ENCODE results near the gene STK11IP.

Gene STK11IP, protein sequence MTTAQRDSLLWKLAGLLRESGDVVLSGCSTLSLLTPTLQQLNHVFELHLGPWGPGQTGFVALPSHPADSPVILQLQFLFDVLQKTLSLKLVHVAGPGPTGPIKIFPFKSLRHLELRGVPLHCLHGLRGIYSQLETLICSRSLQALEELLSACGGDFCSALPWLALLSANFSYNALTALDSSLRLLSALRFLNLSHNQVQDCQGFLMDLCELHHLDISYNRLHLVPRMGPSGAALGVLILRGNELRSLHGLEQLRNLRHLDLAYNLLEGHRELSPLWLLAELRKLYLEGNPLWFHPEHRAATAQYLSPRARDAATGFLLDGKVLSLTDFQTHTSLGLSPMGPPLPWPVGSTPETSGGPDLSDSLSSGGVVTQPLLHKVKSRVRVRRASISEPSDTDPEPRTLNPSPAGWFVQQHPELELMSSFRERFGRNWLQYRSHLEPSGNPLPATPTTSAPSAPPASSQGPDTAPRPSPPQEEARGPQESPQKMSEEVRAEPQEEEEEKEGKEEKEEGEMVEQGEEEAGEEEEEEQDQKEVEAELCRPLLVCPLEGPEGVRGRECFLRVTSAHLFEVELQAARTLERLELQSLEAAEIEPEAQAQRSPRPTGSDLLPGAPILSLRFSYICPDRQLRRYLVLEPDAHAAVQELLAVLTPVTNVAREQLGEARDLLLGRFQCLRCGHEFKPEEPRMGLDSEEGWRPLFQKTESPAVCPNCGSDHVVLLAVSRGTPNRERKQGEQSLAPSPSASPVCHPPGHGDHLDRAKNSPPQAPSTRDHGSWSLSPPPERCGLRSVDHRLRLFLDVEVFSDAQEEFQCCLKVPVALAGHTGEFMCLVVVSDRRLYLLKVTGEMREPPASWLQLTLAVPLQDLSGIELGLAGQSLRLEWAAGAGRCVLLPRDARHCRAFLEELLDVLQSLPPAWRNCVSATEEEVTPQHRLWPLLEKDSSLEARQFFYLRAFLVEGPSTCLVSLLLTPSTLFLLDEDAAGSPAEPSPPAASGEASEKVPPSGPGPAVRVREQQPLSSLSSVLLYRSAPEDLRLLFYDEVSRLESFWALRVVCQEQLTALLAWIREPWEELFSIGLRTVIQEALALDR
- long read RNA-seq, donor 1, partial matches to known transcripts: 0 of 3 reads
- long read RNA-seq, donor 1, other reads (novel, unspliced or antisense): 0 of 3 reads
- long read RNA-seq, donor 2, partial matches to known transcripts: 0 of 1 reads
- long read RNA-seq, donor 2, other reads (novel, unspliced or antisense): 0 of 1 reads
- long read RNA-seq, donor 3, partial matches to known transcripts: 0 of 1 reads
- long read RNA-seq, donor 3, other reads (novel, unspliced or antisense): 0 of 1 reads
- long read RNA-seq, donor 4: 0 reads
- long read RNA-seq, donor 5, partial matches to known transcripts: 0 of 3 reads
- long read RNA-seq, donor 5, other reads (novel, unspliced or antisense): 0 of 3 reads
- long read RNA-seq, donor 6: 0 reads
- long read RNA-seq, donor 7, partial matches to known transcripts: 0 of 2 reads
- long read RNA-seq, donor 7, other reads (novel, unspliced or antisense): 0 of 2 reads
- long read RNA-seq, donor 8: 0 reads

DNA sequence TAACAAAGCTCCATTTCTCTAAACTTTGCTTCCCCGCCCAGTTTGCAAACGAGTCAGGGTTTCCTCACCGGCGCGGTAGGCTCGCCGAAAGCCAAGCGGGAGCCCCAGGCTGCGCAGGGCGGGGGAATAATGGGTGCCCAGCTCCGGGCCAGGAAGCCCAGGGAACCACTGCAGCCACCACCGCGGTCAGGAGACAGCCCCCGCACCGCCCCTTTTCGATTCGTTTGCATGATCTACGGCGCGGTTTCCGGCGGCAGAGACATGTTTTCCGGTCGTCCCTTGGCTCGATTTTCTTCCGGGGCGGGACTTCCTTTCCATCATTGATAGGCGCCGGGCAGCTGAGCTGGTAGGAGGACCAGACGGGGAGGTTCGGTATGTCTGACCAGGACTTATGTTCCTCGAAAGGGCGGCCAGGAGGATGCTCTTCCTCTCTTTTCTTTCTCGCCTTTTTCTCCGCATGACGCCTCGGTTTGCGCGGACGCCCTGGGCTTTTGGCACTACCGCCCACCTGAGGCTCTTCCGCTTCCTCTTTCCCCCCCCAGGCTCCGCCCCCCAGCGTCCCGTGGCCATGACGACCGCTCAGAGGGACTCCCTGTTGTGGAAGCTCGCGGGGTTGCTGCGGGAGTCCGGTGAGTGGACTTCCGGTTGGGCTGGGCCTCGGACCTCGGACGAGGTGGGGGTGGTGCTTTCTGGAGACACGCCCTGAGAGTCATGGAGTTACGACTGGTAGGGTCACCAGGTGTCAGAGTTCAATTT, at the start of gene STK11IP:
Gene STK11IP, plus strand, starts transcription at position 306 of the 756 bp plus-strand sequence. Its CDS starts 263 bp downstream, at position 569.
- peak; percentile 99 for DNase-seq

DNA sequence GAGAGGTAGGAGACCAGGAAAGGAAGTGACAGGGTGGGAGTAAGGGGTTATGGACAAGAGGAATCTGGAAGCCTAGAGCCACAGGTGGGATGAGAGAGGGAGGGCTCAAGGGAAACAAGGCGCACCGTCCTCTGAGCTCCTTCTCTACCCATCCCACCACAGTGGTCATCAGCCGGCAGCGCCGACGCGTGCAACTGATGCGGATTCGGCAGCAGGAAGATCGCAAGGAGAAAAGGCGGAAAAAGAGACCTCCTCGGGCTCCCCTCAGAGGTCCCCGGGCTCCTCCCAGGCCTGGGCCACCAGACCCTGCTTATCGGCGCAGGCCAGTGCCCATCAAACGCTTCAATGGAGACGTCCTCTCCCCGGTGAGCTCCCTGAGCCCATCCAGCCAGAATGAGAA, 48.7 kb upstream of the STK11IP start:
- DNase-seq: no peak

DNA sequence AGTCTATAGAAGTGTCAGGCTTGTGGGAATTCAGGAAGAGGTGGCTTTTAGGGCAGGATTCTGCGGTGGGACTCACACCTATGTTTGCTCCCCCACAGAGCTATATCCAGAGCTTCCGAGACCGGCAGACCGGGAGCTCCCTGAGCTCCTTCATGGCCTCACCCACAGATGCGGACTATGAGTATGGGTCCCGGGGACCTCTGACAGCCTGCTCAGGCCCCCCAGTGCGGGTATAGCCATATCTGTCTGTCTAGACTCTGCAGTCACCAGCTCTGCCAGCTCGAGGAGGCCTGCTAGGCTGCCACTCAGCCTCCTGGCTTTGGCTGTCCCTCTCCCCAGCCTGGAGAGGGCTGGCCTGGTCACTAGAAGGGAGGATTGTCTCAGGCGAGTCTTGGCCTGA, 48.0 kb upstream of the STK11IP start:
- DNase-seq: no peak

DNA sequence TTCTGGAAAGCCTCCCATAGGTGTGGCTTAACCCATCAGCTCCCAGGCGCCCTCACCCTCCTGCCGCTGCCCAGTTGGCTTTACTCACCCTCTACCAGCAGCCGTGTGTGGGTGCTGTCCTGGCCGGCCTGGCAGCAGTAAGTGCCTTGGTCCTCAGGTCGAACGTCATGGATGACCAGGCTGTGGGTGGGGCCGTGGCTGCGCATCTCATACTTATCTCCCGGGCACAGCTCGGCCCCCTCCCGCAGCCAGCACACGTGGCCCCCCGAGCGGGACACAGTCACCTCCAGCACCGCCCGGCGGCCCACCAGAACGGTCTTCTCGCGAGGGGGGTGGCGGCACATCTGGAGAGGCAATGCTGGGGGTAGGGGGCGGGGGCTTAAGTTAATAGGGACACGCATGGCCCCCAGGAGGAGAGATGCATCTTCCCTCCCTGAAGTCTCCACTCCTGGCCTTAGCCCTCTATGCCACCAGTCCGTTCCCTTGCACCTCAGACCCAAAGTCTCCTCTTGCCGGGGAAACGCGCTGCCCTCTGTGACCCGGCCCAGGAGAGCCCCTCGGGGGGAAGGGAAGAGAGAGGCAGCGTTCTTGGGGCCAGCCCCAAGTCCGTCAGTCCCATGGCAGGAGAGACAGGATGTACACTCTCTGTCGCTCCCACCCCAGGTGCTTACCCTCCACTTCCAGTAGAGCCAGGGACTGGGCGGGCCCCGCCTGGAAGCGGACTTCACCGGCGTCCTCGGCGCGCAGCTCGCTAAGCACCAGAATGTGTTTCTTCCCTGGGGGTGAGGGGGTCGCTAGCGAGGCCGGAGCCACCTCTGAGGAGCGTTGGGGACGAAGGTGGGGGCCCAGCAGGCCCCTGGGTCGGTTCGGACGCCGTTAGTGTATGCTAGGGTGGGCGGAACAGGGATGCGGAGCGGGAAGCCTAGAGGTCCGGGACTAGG, 45.9 kb upstream of the STK11IP start:
- DNase-seq: peak; percentile 81

DNA sequence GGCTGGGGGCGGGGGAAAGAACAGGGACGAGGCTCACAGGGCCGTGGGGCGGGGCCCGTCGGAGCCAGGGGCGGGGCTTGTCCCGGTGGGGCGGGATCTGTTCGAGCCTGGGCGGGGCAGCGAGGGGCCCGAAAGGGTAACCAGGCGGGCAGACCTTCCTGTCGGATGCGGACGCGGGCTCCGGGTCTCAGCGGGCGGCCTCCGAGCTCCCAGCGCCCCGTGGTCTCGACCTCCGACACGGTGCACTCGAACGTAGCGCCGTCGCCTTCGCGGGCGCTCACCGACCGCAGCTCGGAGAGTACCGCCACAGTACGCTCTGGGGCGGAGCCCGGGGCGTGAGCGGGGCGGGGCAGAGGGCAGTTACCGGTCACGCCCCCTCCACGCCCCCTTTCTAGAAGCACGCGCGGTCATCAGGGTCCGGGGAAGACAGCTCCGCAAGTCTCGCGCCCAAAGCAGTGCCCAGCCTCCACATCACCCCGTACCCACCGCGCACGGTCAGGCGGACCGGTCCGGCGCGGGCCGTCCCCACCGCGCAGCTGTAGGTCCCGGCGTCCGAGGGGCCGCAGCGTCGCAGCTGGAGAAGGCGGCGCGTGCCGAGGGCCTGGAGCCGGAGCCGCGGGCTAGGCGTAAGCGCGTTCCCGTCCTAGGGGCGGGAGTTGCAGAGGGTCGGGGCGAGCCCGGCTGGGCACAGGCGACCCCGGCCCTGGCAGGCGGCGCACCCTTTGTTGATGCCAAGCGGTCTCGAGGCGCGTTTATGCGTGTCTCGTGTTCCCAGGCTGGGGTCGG, 45.1 kb upstream of the STK11IP start:
- DNase-seq: peak; percentile 99

DNA sequence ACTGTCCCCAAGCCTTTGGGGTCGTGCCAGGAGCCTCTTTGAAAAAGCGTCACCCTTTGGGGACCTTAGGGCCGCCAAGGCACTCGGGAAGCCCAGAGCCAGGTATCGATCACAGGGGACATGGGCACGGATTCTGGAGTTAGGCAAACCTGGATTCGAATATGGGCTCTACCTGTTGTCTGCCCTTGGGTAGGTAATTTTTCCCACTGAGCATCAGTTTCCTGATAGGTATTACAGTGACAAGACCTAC, 44.6 kb upstream of the STK11IP start:
- DNase-seq: no peak

DNA sequence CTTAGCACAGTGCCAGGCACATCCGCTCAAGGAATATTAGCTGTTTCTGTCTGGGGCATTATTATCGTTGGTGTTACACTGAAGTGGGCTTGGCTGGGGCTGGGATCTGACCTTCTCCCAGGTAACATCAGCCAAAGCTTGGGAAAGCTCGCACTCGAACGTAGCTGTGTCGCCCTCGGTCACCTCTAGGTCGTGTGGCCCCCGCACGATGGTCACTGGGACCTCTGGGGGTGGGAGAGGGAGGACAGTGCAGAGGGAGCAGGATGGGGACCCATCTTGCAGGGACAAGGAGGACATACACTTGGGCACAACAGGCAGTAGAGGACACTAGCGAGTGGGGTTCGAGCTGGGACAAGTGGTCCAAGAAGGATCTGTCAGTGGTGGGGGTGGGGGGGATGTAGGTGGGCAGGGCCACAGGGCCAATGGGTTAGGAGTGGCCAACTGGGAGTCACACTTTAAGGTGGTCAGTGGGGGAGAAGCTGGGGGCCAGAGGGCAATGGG, 44.1 kb upstream of the STK11IP start:
- no peak for DNase-seq

DNA sequence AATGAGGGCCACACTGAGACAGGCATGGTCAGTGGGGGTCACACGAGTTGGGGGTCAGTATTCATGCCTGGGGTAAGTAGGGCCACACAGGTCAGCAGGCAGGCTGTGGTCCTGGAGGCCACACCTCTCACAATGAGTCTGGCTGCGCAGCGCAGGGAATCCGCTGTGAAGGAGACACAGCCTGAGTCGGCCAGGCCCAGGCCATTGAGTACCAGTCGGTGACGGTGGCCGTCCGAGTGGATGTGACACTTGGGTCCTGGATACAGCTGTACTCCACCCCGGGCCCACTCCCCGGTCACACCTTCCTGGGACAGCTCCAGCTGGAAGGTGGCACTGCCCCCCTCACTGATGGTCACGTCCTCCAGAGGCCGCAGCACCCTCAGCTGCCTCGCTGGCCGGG, 43.3 kb upstream of the STK11IP start:
- no peak for DNase-seq

DNA sequence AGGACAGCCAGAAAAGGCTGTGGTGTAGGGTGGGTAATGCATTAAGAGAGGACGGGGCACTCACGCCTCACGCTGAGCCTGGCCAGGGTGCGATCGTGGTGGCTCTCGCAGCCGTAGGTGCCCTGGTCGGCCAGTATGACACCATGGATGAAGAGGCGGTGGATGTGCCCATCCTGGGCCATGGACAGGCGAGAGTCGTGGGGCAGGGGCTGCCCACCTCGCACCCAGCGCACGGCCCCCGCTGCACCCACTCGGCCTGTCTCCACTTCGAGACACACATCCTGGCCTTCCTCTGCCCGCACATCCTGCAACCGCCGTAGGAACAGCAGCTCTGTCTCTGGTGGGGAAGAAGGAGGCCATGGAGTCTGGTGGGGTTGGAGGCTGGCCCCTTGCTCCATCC, 41.7 kb upstream of the STK11IP start:
- no peak for DNase-seq

DNA sequence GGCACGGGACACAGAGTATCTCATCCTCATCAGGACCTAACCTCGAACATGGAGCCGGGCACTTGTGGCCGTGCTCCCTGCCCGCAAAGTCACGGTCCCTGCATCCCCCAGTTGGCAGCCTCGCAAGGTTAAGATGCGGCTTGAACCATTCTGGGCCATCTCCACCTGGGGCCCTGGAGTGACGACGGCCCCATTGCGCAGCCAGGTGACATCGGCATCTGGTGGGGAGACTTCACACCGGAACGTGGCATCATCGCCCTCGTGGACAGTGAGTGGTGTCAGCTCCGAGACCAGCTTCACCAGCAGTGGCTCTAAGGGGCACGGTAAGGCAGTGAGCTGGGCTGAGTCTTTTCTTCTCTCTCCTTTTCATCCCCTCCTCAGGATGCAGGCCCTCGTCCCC, 41.2 kb upstream of the STK11IP start:
- DNase-seq: no peak

DNA sequence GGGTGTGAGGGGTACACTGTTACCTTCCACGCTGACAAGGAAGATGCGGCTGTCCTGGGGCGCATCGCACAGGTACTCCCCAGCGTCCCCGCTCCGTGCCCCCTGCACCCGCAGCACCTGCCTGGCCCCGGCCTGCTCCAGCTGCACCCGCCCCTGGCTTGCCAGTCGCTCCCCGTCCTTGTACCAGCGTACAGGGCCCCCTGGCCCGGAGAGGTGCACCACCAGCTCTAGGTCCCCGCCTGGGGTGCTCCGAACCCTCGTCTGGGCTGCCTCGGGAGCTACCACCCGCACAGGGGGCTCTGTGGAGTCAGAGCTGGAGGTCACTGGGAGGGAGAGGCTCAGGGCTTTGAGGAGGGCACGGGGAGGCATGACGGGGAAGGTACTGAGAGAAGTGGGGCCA, 40.3 kb upstream of the STK11IP start:
- DNase-seq: no peak

DNA sequence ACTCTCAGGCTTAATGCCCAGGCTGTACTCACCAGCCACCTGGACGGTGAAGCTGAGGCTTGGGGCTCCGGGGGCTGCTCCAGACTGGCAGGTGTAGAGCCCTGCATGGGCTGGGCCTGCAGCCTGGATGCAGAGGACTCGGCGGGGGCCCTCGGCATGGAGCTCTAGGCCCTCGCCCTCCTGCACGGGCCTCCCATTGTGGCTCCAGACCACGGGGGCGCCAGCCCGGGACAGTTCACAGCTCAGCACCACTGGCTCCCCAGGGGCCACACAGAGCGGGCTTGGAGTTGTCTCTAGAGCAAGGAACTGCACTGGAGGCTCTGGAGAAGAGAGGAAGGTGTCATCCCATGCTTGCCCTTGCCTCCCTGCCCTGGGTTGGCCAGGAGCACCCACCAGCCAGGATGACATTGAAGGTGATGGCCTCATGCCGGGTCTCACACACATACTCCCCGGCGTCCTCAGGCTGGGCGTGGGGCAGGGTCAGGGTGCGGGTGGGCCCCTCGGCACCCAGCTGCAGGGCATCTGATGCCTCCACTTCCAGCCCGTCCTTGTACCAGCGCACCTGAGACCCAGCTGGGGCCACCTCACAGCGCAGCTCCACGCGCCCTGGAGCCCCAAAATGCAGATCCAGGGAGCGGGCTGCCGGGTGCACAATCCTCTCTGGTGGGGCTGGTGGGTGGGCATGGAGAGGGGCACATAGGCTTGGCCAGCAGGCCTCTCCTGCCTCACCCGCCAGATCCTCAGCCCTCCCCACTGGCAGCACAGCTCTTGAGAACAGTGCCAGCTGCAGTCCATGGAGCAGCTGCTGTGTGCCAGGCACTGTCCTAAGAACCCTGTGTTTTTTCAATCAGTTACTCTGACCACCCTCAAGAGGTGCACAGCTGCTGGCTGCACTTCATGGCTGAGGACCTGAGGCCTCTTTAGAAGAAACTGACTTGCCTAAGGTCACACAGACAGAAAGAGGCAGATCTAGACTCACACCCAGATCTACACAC, 39.6 kb upstream of the STK11IP start:
- no peak for DNase-seq

DNA sequence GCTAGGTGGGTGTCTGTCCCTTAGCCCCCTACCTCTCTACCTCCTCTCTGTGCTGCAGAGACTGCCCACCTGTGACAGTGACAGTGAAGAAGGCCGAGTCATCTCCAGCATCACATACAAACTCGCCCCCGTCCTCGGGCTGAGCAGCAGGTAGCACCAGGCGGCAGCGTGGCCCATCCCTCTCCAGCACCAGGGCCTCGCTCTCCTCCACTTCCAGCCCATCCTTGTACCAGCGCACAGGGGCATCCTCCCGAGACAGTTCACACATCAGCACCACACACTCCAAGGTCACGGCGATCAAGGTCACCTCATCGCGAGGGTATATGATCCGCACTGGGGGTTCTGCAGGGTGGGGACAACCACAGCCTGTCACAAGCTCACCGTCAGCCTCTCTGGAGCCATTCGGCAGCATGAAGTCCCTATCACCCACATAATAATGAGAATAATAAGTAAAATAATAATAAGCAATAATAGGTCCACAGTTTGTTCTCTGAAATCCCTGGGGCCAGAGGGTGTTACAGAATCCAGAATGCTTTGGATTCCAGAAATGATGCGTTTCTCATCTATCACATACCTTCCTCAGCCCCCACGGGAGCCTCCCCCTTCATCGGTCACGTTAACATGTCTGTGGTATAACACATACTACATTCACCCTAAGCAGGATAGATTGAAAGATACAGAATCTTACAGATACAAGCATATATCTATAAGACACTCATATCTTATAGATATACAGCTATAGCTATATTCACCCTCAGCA, 38.3 kb upstream of the STK11IP start:
- no peak for DNase-seq

DNA sequence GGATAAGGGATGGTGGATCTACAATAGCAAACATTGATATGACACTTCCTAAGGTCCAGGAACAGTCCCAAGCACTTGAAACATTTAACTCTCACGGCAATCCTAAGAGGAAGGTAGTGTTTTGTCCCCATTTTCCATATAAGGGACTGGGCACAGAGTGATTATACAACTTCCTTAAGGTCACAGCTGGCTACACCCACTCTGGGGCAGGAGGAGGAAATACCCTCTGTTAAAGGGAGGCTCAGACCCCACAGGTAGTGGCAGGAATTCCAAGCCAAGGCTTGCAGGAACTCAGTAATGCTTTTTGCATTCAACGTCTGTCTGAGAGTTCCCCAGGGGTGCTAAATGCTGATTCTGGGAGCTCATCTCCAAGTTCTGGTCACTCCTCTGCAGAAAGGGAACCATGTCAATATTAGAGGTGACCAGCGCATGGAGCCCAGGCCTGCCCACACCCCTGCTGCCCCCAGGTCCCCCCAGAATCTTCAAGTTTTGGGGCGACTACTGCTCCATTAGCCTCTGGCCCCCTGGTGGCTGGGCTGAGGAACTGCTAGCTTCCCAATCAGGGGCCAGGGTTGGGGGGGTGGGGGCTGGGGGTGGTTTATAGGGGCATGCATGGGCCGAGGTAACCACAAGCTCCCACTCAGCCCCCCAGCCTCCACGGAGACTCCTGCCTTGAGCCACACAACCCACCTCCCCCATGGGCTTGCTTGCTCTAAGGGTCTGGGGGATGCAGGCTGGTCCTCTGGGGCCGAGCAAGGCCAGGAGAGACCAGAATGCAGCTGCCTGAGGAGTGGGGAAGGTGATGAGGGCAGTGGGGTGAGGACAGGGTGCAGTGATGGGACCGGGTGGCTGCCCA, 37.4 kb upstream of the STK11IP start:
- DNase-seq: no peak

DNA sequence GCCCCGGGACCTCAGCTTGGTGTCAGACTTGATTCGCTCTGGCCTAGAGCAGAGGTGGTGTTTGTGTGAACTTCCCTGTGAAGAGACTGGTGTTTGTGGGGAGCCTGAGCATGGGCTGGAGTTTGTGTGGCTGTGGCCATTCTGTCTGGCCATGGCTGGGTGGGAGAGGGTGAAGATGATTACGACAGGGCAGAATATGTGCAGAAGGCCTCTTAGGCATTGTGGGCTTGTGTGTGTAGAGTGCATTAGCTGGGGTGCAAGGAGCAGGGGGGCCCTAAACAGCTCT, 36.8 kb upstream of the STK11IP start:
- no peak for DNase-seq
